A549 (cell line): ENCODE data around the gene PTGR2. TPM values are rescaled to one million over a fixed set of nuclear protein-coding genes. Genes with fewer than 3 reads are reported as not detected.

Experiments
- ATAC-seq, 2 experiments: fragments of 200-7000 bp in 1 of 2; fragments of >200 bp in 1 of 2; cut with Nextera tagmentation in 1 of 2; cut with Tn5 transposase in 1 of 2; 3 replicates each; pipeline versions ENCODE4 v1.8.0 to v1.9.1; 2018 to 2020; ENCODE audit warnings: mild to moderate bottlenecking in 1 of 2, moderate library complexity in 1 of 2
- CTCF ChIA-PET: fragments of 300-600 bp; sonication (Branson Sonifier 250); formaldehyde crosslinking; extraction: SDS; loops from one replicate; lab custom pipeline; 2021; ENCODE audit warnings: antibody characterized with exemption, inconsistent platforms; lab: Yijun Ruan, JAX
- POLR2A ChIA-PET: fragments of 350-600 bp; formaldehyde crosslinking; extraction: SDS; loops from one replicate; lab custom pipeline; 2021; ENCODE audit warnings: antibody characterized with exemption, inconsistent platforms; lab: Yijun Ruan, JAX
- DNase-seq, 2 experiments: peaks; one replicate each; pipeline versions ENCODE4 v3.0.0 to v3.0.0-alpha.2; 2011 to 2016; ENCODE audit warnings: low read depth in 1 of 2, low spot score in 1 of 2
- FAIRE-seq: peaks from 2 replicates; lab custom pipeline; 2011; peaks lifted over from hg19 to GRCh38; lab: Jason Lieb, UNC
- H3K27ac ChIP-seq, 2 experiments: fragments of >200 bp; sonication (Bioruptor Twin); formaldehyde crosslinking; 3 replicates each; pipeline ENCODE4 v1.5.1; 2016 to 2017
- H3K4me1 ChIP-seq: fragments of >200 bp; sonication (Bioruptor Twin); formaldehyde crosslinking; 3 replicates; pipeline ENCODE4 v1.6.1; 2016
- H3K4me2 ChIP-seq: fragments of >200 bp; sonication (Bioruptor Twin); formaldehyde crosslinking; 3 replicates; pipeline ENCODE4 v1.6.1; 2016
- H3K4me3 ChIP-seq: fragments of >200 bp; sonication (Bioruptor Twin); formaldehyde crosslinking; 3 replicates; pipeline ENCODE4 v1.5.1; 2016
- H3K9me3 ChIP-seq: fragments of >200 bp; sonication (Bioruptor Twin); formaldehyde crosslinking; 3 replicates; pipeline ENCODE4 v1.6.1; 2016
- ATOH8 ChIP-seq: fragments of 250-450 bp; sonication (Bioruptor Pico); IDR thresholded peaks from 2 replicates; pipeline ENCODE4 v1.5.0; 2020; ENCODE audit warnings: low read depth, mild to moderate bottlenecking, moderate library complexity
- BCL3 ChIP-seq: fragments of >200 bp; sonication (Bioruptor Twin); formaldehyde crosslinking; IDR thresholded peaks from 3 replicates; pipeline ENCODE4 v1.6.1; 2016
- CEBPB ChIP-seq, 2 experiments: fragments of >200 bp in 1 of 2; sonication (Bioruptor Twin) in 1 of 2; formaldehyde crosslinking in 1 of 2; IDR thresholded peaks; 2 replicates each; pipeline ENCODE4 v1.6.1; 2012 to 2016
- E2F6 ChIP-seq: IDR thresholded peaks from 2 replicates; pipeline ENCODE4 v1.6.1; 2012; ENCODE audit warnings: low read depth, borderline replicate concordance
- EHMT2 ChIP-seq: fragments of 200-600 bp; sonication (generic); IDR thresholded peaks from 2 replicates; pipeline ENCODE4 v1.6.1; 2016; ENCODE audit warnings: antibody characterized with exemption, low read depth, mild to moderate bottlenecking, moderate library complexity
- ELK1 ChIP-seq: fragments of 150-350 bp; IDR thresholded peaks from 2 replicates; pipeline ENCODE4 v1.6.1; 2014; ENCODE audit warnings: low read depth, mild to moderate bottlenecking, low read length
- ESRRA ChIP-seq: fragments of 150-350 bp; IDR thresholded peaks from 2 replicates; pipeline ENCODE4 v1.6.1; 2014; ENCODE audit warnings: mild to moderate bottlenecking, low read length, borderline replicate concordance
- FOXS1 ChIP-seq: fragments of 250-450 bp; sonication (Bioruptor Pico); IDR thresholded peaks from 2 replicates; pipeline ENCODE4 v1.5.0; 2020; ENCODE audit warnings: mild to moderate bottlenecking, moderate library complexity
- GATA3 ChIP-seq: IDR thresholded peaks from 2 replicates; pipeline ENCODE4 v1.6.1; 2012; ENCODE audit warnings: borderline replicate concordance
- HDAC2 ChIP-seq: fragments of 200-600 bp; sonication (generic); IDR thresholded peaks from 2 replicates; pipeline ENCODE4 v1.6.1; 2016
- HEYL ChIP-seq: fragments of 250-450 bp; sonication (Bioruptor Pico); IDR thresholded peaks from 2 replicates; pipeline ENCODE4 v1.8.0; 2021; ENCODE audit warnings: mild to moderate bottlenecking, moderate library complexity
- HMGXB4 ChIP-seq: fragments of 250-450 bp; sonication (Bioruptor Pico); IDR thresholded peaks from 2 replicates; pipeline ENCODE4 v1.5.0; 2021; ENCODE audit warnings: mild to moderate bottlenecking, moderate library complexity, borderline replicate concordance
- KDM5A ChIP-seq: fragments of 200-600 bp; sonication (generic); IDR thresholded peaks from 2 replicates; pipeline ENCODE4 v1.6.1; 2016; ENCODE audit warnings: antibody characterized with exemption, mild to moderate bottlenecking
- MAZ ChIP-seq: fragments of 150-350 bp; IDR thresholded peaks from 2 replicates; pipeline ENCODE4 v1.6.1; 2014; ENCODE audit warnings: antibody characterized with exemption, low read depth, low read length, borderline replicate concordance
- NR3C1 ChIP-seq: fragments of >200 bp; sonication (Bioruptor Twin); formaldehyde crosslinking; IDR thresholded peaks from 3 replicates; pipeline ENCODE4 v1.6.1; 2017
- POLR2AphosphoS2 ChIP-seq: conservative IDR thresholded peaks from 2 replicates; pipeline ENCODE4 v1.6.1; 2012; ENCODE audit warnings: low read length, improper control_type of control experiment, inconsistent platforms
- RNF2 ChIP-seq: fragments of 200-600 bp; sonication (generic); IDR thresholded peaks from 2 replicates; pipeline ENCODE4 v1.6.1; 2016; ENCODE audit warnings: low read depth, mild to moderate bottlenecking, antibody characterized with exemption, moderate library complexity, borderline replicate concordance
- TFCP2L1 ChIP-seq: fragments of 250-450 bp; sonication (Bioruptor Pico); IDR thresholded peaks from 2 replicates; pipeline ENCODE4 v1.5.0; 2021; ENCODE audit warnings: mild to moderate bottlenecking
- TP53 ChIP-seq: fragments of 250-450 bp; sonication (Bioruptor Pico); IDR thresholded peaks from 2 replicates; pipeline ENCODE4 v1.5.0; 2021; ENCODE audit warnings: mild to moderate bottlenecking, moderate library complexity
- USF2 ChIP-seq: fragments of 450-650 bp; IDR thresholded peaks from 2 replicates; pipeline ENCODE4 v1.6.1; 2014; ENCODE audit warnings: antibody characterized with exemption
- WGBS: methylation state at CpG from one replicate; pipeline ENCODE4 v1.1.6; 2017; ENCODE audit errors: missing lambda C conversion rate; 5-methylcytosine and 5-hydroxymethylcytosine counted together
- polyA plus RNA-seq, 4 experiments: library from polyadenylated mRNA; depleted of rRNA in 3 of 4; stranded (reverse); fragments of >200 nt; fragmentation: RNase III in 1 of 4; extraction: RNeasy Plus Mini Kit Qiagen cat#74134 plus additional on column Dnase treatment in 1 of 4; gene quantifications; 2 replicates in 3 of 4; 3 replicates in 1 of 4; pipeline ENCODE4 v1.2.3, GENCODE V29; 2011 to 2017

Gene PTGR2
- polyA plus RNA-seq, 2 of the 4 experiments (the other 2 are of a cell fraction), result 13.5 to 30.5 TPM

- TF ChIP-seq FOXS1 (CRISPR knock-in tag), result no peak
- TF ChIP-seq ATOH8 (CRISPR knock-in tag), result no peak
- TF ChIP-seq EHMT2, result no peak
- TF ChIP-seq HMGXB4 (CRISPR knock-in tag), result no peak
- FAIRE-seq (no peak), ATAC-seq (no peak), DNase-seq (no peak)
- Histone ChIP-seq H3K27ac (no peak overlapping the region), H3K9me3 (no peaks in the 10 kb centered on the region), H3K4me1 (no peaks in the 10 kb centered on the region), H3K4me2 (no peak overlapping the region), H3K4me3 (no peak overlapping the region)
- WGBS, result 78% methylated on average over 3 of the region's 3 CpGs
- POLR2A ChIA-PET, result no interaction called here
- CTCF ChIA-PET, result interaction anchor here (0.9 kb wide), 1 partner anchor 156 kb away, joined by 3 read pairs; no protein-coding TSS in a partner anchor
Measured at GRCh38 chr14:73873660-73874059, 22.0 kb downstream of the PTGR2 start.

- H3K4me2 ChIP-seq, result no peak overlapping the region
- DNase-seq (no peak), ATAC-seq (no peak), FAIRE-seq (no peak)
- ChIA-PET CTCF (interaction anchor here (0.6 to 2.0 kb wide), 4 partner anchors 26 to 413 kb away, joined by 3 to 5 read pairs (median 4); partner anchors contain the start of gene PTGR2), POLR2A (no interaction called here)
- no peaks in the 10 kb centered on the region for H3K4me1 ChIP-seq
- no peaks in the 10 kb centered on the region for H3K9me3 ChIP-seq
- no peak overlapping the region for H3K4me3 ChIP-seq
- TF ChIP-seq ATOH8 (CRISPR knock-in tag) (no peak), USF2 (no peak), MAZ (no peak), ELK1 (no peak), E2F6 (no peak), NR3C1 (no peak), RNF2 (no peak), ESRRA (no peak), HEYL (CRISPR knock-in tag) (no peak), CEBPB (IDR thresholded peaks at IDR 0.05) (no peak), HDAC2 (no peak), TP53 (CRISPR knock-in tag) (no peak), POLR2AphosphoS2 (no peak), BCL3 (no peak), GATA3 (no peak), KDM5A (no peak), TFCP2L1 (CRISPR knock-in tag) (no peak), EHMT2 (no peak)
- H3K27ac ChIP-seq, result no peak overlapping the region
- WGBS, result 89% methylated on average over 3 of the region's 3 CpGs
Measured at GRCh38 chr14:73877790-73878189, 26.2 kb downstream of the PTGR2 start.
